ENCODE measurements around the gene CHRNB2.

CHRNB2 gene

DNA sequence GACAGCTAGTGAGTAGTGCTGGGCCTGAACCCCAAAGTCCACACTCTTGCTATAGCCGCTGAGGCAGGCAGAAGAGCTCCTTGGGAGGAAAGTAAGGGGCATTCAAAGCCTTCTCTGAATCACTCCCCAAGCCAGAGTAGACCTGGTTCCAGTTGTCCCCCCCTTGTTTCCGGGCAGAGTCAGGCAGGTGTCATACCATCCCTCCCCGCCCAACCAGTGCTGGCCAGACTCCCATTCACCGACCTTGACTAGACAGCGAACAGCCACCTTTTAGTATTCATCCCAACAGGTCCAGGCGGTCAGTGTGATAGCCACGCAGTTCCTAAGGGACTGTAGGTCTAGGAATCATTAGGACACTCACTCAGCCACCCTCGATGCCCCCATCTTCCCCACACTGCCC is 11.8 kb downstream of the CHRNB2 start:
- no peaks in the 10 kb centered on the region for H4K20me1 ChIP-seq (ENCODE audit: insufficient read depth, low read length, poor library complexity, severe bottlenecking)
- H3K4me3 ChIP-seq (ENCODE audit: low read length, poor library complexity, severe bottlenecking), result no peak overlapping the region
- H3K9me3 ChIP-seq (ENCODE audit: insufficient read depth, low read depth, low read length), result no peaks in the 10 kb centered on the region
- no peak overlapping the region for H2AFZ ChIP-seq (ENCODE audit: low read length)
- H3F3A ChIP-seq (ENCODE audit: low read depth), result no peaks in the 10 kb centered on the region
- peaks cover 62% of the 10 kb centered on the region; the same call in 1 of the 2 replicates for H3K36me3 ChIP-seq (ENCODE audit: insufficient read depth, low read length)
- TF ChIP-seq EZH2phosphoT487 (IDR thresholded peaks at IDR 0.05; ENCODE audit: borderline replicate concordance), result no peak
- TF ChIP-seq, protein P1, sequence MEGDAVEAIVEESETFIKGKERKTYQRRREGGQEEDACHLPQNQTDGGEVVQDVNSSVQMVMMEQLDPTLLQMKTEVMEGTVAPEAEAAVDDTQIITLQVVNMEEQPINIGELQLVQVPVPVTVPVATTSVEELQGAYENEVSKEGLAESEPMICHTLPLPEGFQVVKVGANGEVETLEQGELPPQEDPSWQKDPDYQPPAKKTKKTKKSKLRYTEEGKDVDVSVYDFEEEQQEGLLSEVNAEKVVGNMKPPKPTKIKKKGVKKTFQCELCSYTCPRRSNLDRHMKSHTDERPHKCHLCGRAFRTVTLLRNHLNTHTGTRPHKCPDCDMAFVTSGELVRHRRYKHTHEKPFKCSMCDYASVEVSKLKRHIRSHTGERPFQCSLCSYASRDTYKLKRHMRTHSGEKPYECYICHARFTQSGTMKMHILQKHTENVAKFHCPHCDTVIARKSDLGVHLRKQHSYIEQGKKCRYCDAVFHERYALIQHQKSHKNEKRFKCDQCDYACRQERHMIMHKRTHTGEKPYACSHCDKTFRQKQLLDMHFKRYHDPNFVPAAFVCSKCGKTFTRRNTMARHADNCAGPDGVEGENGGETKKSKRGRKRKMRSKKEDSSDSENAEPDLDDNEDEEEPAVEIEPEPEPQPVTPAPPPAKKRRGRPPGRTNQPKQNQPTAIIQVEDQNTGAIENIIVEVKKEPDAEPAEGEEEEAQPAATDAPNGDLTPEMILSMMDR (conservative IDR thresholded peaks at IDR 0.05; ENCODE audit: low read length), result no peak
- no peaks in the 10 kb centered on the region for H3K27me3 ChIP-seq (ENCODE audit: insufficient read depth, low read length, poor library complexity, severe bottlenecking)
- peaks cover 12% of the 10 kb centered on the region for H3K4me1 ChIP-seq (ENCODE audit: insufficient read depth, low read length, poor library complexity, severe bottlenecking)
- H3K9ac ChIP-seq (ENCODE audit: low read depth, low read length, poor library complexity, severe bottlenecking), result no peak overlapping the region
- H3K4me2 ChIP-seq (ENCODE audit: low read depth, low read length, poor library complexity, severe bottlenecking), result no peak overlapping the region
- no peaks in the 10 kb centered on the region for H3K9me2 ChIP-seq (replicated peaks; ENCODE audit: low read depth, low read length)
- no peaks in the 10 kb centered on the region for H3K79me2 ChIP-seq (ENCODE audit: insufficient read depth, low read length)

DNA sequence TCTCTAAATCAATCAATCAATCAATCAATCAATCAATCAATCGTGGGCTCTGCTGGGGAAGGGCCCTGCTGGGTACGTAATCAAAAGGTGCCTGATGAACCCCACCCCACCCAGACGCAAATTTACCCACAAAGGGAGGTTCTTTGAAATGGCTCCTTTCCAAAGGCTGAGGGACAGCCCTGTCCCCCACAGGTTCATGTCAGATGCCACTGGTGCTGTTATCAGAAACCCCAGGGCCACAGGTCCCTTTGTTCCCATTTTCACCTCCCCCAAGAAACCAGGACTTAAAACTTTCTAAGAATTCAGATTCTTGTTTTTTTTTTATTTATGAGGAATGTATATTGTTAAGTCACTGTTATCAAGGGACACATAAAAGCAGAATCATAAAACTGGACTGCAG is 14.2 kb downstream of the CHRNB2 start:
- Histone ChIP-seq H2AFZ (ENCODE audit: low read length) (no peak overlapping the region), H3K36me3 (ENCODE audit: insufficient read depth, low read length) (peaks cover 86% of the 10 kb centered on the region), H3K4me3 (ENCODE audit: low read length, poor library complexity, severe bottlenecking) (no peak overlapping the region), H3K9me3 (ENCODE audit: insufficient read depth, low read depth, low read length) (no peaks in the 10 kb centered on the region), H3K4me2 (ENCODE audit: low read depth, low read length, poor library complexity, severe bottlenecking) (no peak overlapping the region), H3K9ac (ENCODE audit: low read depth, low read length, poor library complexity, severe bottlenecking) (no peak overlapping the region), H3K9me2 (replicated peaks; ENCODE audit: low read depth, low read length) (no peaks in the 10 kb centered on the region), H3K4me1 (ENCODE audit: insufficient read depth, low read length, poor library complexity, severe bottlenecking) (no peaks in the 10 kb centered on the region), H3K27me3 (ENCODE audit: insufficient read depth, low read length, poor library complexity, severe bottlenecking) (no peaks in the 10 kb centered on the region), H3F3A (ENCODE audit: low read depth) (no peaks in the 10 kb centered on the region), H4K20me1 (ENCODE audit: insufficient read depth, low read length, poor library complexity, severe bottlenecking) (no peaks in the 10 kb centered on the region), H3K79me2 (ENCODE audit: insufficient read depth, low read length) (no peaks in the 10 kb centered on the region)
- no peak for TF ChIP-seq EZH2phosphoT487 (IDR thresholded peaks at IDR 0.05; ENCODE audit: borderline replicate concordance)
- TF ChIP-seq, protein P1 (conservative IDR thresholded peaks at IDR 0.05; ENCODE audit: low read length), result no peak

DNA sequence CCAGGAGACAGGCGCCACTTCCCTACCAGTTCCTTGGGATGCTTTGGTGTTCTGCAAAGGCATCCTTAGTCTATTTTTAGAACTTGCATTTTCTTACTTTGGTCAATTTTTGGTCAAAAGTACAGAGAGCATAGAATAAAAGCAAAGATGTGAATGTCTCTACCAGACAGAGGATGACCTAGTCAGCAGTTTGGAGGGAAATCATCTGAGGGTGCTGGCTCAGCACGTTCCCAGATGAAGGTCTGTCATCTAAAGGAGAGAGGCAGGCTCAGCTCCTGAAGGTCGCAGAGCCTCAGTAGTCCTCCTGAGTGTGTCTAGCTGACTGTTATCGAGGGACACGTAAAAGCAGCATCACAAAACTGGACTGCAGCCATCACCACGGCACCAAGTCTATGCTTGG is 15.3 kb downstream of the CHRNB2 start:
- Histone ChIP-seq H3F3A (ENCODE audit: low read depth) (no peaks in the 10 kb centered on the region), H3K4me1 (ENCODE audit: insufficient read depth, low read length, poor library complexity, severe bottlenecking) (no peaks in the 10 kb centered on the region), H3K9me3 (ENCODE audit: insufficient read depth, low read depth, low read length) (no peaks in the 10 kb centered on the region), H3K4me3 (ENCODE audit: low read length, poor library complexity, severe bottlenecking) (no peak overlapping the region), H3K79me2 (ENCODE audit: insufficient read depth, low read length) (no peaks in the 10 kb centered on the region), H3K36me3 (ENCODE audit: insufficient read depth, low read length) (peaks cover 97% of the 10 kb centered on the region), H3K4me2 (ENCODE audit: low read depth, low read length, poor library complexity, severe bottlenecking) (no peak overlapping the region), H3K27me3 (ENCODE audit: insufficient read depth, low read length, poor library complexity, severe bottlenecking) (no peaks in the 10 kb centered on the region), H3K9me2 (replicated peaks; ENCODE audit: low read depth, low read length) (no peaks in the 10 kb centered on the region), H3K9ac (ENCODE audit: low read depth, low read length, poor library complexity, severe bottlenecking) (no peak overlapping the region), H4K20me1 (ENCODE audit: insufficient read depth, low read length, poor library complexity, severe bottlenecking) (no peaks in the 10 kb centered on the region), H2AFZ (ENCODE audit: low read length) (no peak overlapping the region)
- TF ChIP-seq, protein P1 (conservative IDR thresholded peaks at IDR 0.05; ENCODE audit: low read length), result no peak
- TF ChIP-seq EZH2phosphoT487 (IDR thresholded peaks at IDR 0.05; ENCODE audit: borderline replicate concordance), result no peak
